ENCODE data around the gene MTCL3.
"Not testable (repeated sequence)": the region's sequence is repeated elsewhere in the genome, so short reads cannot be mapped to it uniquely, and the experiment has no call there.

Gene MTCL3

GRCh38 chr6:127428562-127428961 lies 90.6 kb downstream of the MTCL3 start:
- not testable (repeated sequence) for DNase-seq (ENCODE audit: low read depth in 2 of 2)

GRCh38 chr6:127423921-127424320 lies 95.2 kb downstream of the MTCL3 start:
- DNase-seq (ENCODE audit: low read depth in 2 of 2) = no peak
